Measurements from ENCODE around the gene CMIP.

The CMIP gene

GRCh38 chr16:81473969-81474959 is 29.7 kb downstream of the CMIP start:
- no peak overlapping the region for H3K4me3 ChIP-seq (ENCODE audit: low read depth, low read length)

- no peak overlapping the region for H3K4me3 ChIP-seq (ENCODE audit: low read depth, low read length)
Measured at GRCh38 chr16:81477697-81478693, 33.4 kb downstream of the CMIP start.

- H3K4me3 ChIP-seq (ENCODE audit: low read depth, low read length) = no peak overlapping the region
Measured at GRCh38 chr16:81478876-81479511, 34.4 kb downstream of the CMIP start.

- H3K4me3 ChIP-seq (ENCODE audit: low read depth, low read length) = no peak overlapping the region
Measured at GRCh38 chr16:81480606-81481206, 36.1 kb downstream of the CMIP start.

- no peak overlapping the region for H3K4me3 ChIP-seq (ENCODE audit: low read depth, low read length)
Measured at GRCh38 chr16:81481207-81481821, 36.7 kb downstream of the CMIP start.

- H3K4me3 ChIP-seq (ENCODE audit: low read depth, low read length) = no peak overlapping the region
Measured at GRCh38 chr16:81482329-81483063, 37.9 kb downstream of the CMIP start.

- H3K4me3 ChIP-seq (ENCODE audit: low read depth, low read length) = no peak overlapping the region
Measured at GRCh38 chr16:81483064-81483969, 38.7 kb downstream of the CMIP start.

GRCh38 chr16:81483970-81484595 is 39.5 kb downstream of the CMIP start:
- no peak overlapping the region for H3K4me3 ChIP-seq (ENCODE audit: low read depth, low read length)

GRCh38 chr16:81484908-81485624 is 40.5 kb downstream of the CMIP start:
- no peak overlapping the region for H3K4me3 ChIP-seq (ENCODE audit: low read depth, low read length)

GRCh38 chr16:81485824-81486539 is 41.4 kb downstream of the CMIP start:
- no peak overlapping the region for H3K4me3 ChIP-seq (ENCODE audit: low read depth, low read length)

GRCh38 chr16:81486540-81487061 is 42.0 kb downstream of the CMIP start:
- H3K4me3 ChIP-seq (ENCODE audit: low read depth, low read length) = no peak overlapping the region

GRCh38 chr16:81487301-81487720 is 42.7 kb downstream of the CMIP start:
- no peak overlapping the region for H3K4me3 ChIP-seq (ENCODE audit: low read depth, low read length)

- no peak overlapping the region for H3K4me3 ChIP-seq (ENCODE audit: low read depth, low read length)
Measured at GRCh38 chr16:81488687-81489411, 44.2 kb downstream of the CMIP start.

- no peak overlapping the region for H3K4me3 ChIP-seq (ENCODE audit: low read depth, low read length)
Measured at GRCh38 chr16:81489547-81490267, 45.1 kb downstream of the CMIP start.

Data from iPS-11a (cell line).